OCI-LY3 (cell line): Measurements from ENCODE around the gene NDC1.
A peak's percentile ranks its signal among the peaks of the same experiment; 100 is the strongest.
"Not testable (repeated sequence)": the region's sequence is repeated elsewhere in the genome, so short reads cannot be mapped to it uniquely, and the experiment has no call there.

Experiments used
- H2AFZ ChIP-seq: fragments of 200-600, 300-600 bp; shearing (Covaris generic); 2 replicates; pipeline ENCODE4 v1.6.0; 2014; ENCODE audit warnings: antibody characterized with exemption, low read depth, low read length
- H3K27ac ChIP-seq: fragments of 200-600, 300-600 bp; sonication (generic); 2 replicates; pipeline ENCODE4 v1.5.1; 2014; ENCODE audit warnings: mild to moderate bottlenecking, low read length, moderate library complexity, mixed read lengths
- H3K27me3 ChIP-seq: fragments of 200-600, 300-600 bp; sonication (generic); 2 replicates; pipeline ENCODE4 v1.6.1; 2014; ENCODE audit warnings: low read depth, low read length, mixed read lengths
- H3K36me3 ChIP-seq: fragments of 200-600, 300-600 bp; sonication (generic); replicated peaks from 2 replicates; pipeline ENCODE3; 2014; ENCODE audit warnings: low read depth, low read length, mixed read lengths
- H3K4me1 ChIP-seq: fragments of 300-600, 200-600 bp; sonication (generic); 2 replicates; pipeline ENCODE4 v1.6.1; 2014; ENCODE audit warnings: low read length, mixed read lengths
- H3K4me2 ChIP-seq: fragments of 200-600, 300-600 bp; sonication (generic); 2 replicates; pipeline ENCODE4 v1.6.1; 2014; ENCODE audit warnings: low read length, mixed read lengths
- H3K4me3 ChIP-seq: fragments of 300-600, 200-600 bp; sonication (generic); 2 replicates; pipeline ENCODE4 v1.5.1; 2014; ENCODE audit warnings: antibody characterized with exemption, mild to moderate bottlenecking, low read length, moderate library complexity
- H3K79me2 ChIP-seq: fragments of 300-600, 200-600 bp; shearing (Covaris generic); 2 replicates; pipeline ENCODE4 v1.6.1; 2014; ENCODE audit warnings: mild to moderate bottlenecking, low read length, mixed read lengths
- H3K9ac ChIP-seq: fragments of 300-600, 200-600 bp; shearing (Covaris generic); 2 replicates; pipeline ENCODE4 v1.6.0; 2014; ENCODE audit warnings: mild to moderate bottlenecking, low read length, moderate library complexity
- H3K9me3 ChIP-seq: fragments of 200-600, 300-600 bp; shearing (Covaris generic); 2 replicates; pipeline ENCODE4 v1.6.1; 2014; ENCODE audit warnings: low read length, mixed read lengths; ENCODE audit not compliant: insufficient read depth
- H4K20me1 ChIP-seq: fragments of 200-600, 300-600 bp; sonication (generic); 2 replicates; pipeline ENCODE4 v1.6.1; 2016; ENCODE audit warnings: low read length, mixed read lengths; ENCODE audit not compliant: insufficient read depth
- EZH2phosphoT487 ChIP-seq: fragments of 200-600 bp; shearing (Covaris generic); IDR thresholded peaks from 2 replicates; pipeline ENCODE4 v1.6.1; 2018; ENCODE audit warnings: antibody characterized with exemption, mixed run types, low read depth
- TF ChIP-seq, protein P1 (sequence below): fragments of 200-600, 300-600 bp; sonication (generic); IDR thresholded peaks from 2 replicates; pipeline ENCODE4 v1.5.1; 2014; ENCODE audit warnings: antibody characterized with exemption, low read length, low read depth

The NDC1 gene, protein sequence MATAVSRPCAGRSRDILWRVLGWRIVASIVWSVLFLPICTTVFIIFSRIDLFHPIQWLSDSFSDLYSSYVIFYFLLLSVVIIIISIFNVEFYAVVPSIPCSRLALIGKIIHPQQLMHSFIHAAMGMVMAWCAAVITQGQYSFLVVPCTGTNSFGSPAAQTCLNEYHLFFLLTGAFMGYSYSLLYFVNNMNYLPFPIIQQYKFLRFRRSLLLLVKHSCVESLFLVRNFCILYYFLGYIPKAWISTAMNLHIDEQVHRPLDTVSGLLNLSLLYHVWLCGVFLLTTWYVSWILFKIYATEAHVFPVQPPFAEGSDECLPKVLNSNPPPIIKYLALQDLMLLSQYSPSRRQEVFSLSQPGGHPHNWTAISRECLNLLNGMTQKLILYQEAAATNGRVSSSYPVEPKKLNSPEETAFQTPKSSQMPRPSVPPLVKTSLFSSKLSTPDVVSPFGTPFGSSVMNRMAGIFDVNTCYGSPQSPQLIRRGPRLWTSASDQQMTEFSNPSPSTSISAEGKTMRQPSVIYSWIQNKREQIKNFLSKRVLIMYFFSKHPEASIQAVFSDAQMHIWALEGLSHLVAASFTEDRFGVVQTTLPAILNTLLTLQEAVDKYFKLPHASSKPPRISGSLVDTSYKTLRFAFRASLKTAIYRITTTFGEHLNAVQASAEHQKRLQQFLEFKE

DNA sequence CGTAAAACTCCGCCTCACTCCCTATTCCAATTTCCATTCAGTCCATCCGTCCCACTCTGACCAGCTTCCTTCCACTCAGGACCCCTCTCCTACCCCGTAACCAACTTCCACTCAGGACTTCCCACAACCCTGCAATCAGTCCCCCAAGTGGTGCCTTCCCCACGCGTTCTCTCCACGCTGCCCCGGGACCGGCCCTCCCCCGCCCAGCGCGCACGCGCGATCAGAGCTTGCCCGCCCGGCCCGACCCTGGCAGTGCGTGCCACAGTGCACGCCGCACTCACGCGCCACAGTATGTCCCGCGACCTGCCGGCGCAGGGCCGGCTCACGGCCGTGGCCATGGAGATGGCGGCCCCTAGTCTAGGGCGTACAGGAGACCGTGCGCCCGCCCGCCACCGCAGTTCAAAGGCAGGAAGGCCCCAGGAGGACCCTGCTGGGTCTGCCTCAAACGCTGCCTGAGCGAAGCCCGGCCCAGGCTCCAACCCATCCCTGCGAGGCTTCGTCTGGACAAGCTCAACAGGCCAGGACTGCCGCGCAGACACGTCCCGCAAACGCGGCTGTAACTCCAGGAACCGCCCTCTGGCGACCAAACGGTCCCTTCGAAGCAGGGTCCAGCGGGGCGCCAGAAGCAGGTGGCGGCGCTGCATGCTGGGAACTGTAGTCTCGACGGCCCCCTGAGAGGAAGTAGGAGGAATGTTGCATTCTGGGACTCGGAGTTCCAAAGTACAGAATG lies at the start of gene NDC1:
NDC1 (minus strand) TSS at position 373 of the 730 bp plus-strand sequence; CDS start at position 338, 35 bp downstream.
- H3K79me2 ChIP-seq = peaks cover 53% of the 10 kb centered on the region
- TF ChIP-seq, protein P1, sequence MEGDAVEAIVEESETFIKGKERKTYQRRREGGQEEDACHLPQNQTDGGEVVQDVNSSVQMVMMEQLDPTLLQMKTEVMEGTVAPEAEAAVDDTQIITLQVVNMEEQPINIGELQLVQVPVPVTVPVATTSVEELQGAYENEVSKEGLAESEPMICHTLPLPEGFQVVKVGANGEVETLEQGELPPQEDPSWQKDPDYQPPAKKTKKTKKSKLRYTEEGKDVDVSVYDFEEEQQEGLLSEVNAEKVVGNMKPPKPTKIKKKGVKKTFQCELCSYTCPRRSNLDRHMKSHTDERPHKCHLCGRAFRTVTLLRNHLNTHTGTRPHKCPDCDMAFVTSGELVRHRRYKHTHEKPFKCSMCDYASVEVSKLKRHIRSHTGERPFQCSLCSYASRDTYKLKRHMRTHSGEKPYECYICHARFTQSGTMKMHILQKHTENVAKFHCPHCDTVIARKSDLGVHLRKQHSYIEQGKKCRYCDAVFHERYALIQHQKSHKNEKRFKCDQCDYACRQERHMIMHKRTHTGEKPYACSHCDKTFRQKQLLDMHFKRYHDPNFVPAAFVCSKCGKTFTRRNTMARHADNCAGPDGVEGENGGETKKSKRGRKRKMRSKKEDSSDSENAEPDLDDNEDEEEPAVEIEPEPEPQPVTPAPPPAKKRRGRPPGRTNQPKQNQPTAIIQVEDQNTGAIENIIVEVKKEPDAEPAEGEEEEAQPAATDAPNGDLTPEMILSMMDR = no peak
- TF ChIP-seq EZH2phosphoT487 = no peak
- peak within 1 kb of the TSS; percentile 97 for H3K9ac ChIP-seq

DNA sequence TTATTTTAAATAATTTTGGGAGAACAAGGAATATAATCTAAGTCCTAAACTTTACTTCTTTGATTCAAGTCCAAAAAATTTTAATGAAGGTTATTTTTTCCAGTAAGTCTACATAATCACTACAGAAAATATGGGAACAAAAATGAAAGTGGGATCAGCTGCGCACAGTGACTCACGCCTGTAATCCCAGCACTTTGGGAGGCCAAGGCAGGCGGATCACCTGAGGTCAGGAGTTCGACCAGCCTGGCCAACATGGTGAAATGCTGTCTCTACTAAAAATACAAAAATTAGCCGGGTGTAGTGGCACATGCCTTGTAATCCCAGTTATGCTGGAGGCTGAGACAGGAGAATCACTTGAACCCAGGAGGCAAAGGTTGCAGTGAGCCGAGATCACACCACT lies 45.5 kb upstream of the NDC1 start:
- not testable (repeated sequence) for H3K27me3 ChIP-seq, H3K4me2 ChIP-seq, H3K4me3 ChIP-seq, H3K36me3 ChIP-seq, H3K4me1 ChIP-seq, H3K27ac ChIP-seq, H4K20me1 ChIP-seq, H3K9ac ChIP-seq, H2AFZ ChIP-seq, H3K79me2 ChIP-seq, H3K9me3 ChIP-seq

More for the DNA sequence above, at the start of gene NDC1:
- no peaks in the 10 kb centered on the region for H3K27me3 ChIP-seq
- H3K4me1 ChIP-seq = peaks cover 19% of the 10 kb centered on the region
- H3K4me2 ChIP-seq = peak within 1 kb of the TSS; percentile 78
- peaks cover 12% of the 10 kb centered on the region for H3K36me3 ChIP-seq
- H3K4me3 ChIP-seq = peak within 1 kb of the TSS; percentile 98
- H3K9me3 ChIP-seq = no peaks in the 10 kb centered on the region
- peak within 1 kb of the TSS; percentile 98 for H2AFZ ChIP-seq
- peak within 1 kb of the TSS; percentile 89 for H3K27ac ChIP-seq
- H4K20me1 ChIP-seq = peaks cover 15% of the 10 kb centered on the region; the same call in 1 of the 2 replicates

DNA sequence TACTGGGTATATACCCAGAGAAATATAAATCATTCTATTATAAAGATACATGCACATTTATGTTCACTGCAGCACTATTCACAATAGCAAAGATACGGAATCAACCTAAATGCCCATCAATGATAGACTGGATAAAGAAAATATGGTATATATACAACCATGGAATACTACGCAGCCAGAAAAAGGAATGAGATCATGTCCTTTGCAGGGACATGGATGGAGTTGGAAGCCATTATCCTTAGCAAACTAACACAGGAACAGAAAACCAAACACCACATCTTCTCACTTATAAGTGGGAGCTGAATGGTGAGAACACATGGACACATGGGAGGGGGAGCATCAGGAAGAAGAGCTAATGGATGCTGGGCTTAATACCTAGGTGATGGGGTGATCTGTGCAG lies 43.8 kb upstream of the NDC1 start:
- H3K4me3 ChIP-seq, H2AFZ ChIP-seq, H3K36me3 ChIP-seq, H3K9me3 ChIP-seq, H3K79me2 ChIP-seq, H3K27me3 ChIP-seq, H3K9ac ChIP-seq, H3K4me2 ChIP-seq, H4K20me1 ChIP-seq, H3K27ac ChIP-seq, H3K4me1 ChIP-seq: not testable (repeated sequence)

DNA sequence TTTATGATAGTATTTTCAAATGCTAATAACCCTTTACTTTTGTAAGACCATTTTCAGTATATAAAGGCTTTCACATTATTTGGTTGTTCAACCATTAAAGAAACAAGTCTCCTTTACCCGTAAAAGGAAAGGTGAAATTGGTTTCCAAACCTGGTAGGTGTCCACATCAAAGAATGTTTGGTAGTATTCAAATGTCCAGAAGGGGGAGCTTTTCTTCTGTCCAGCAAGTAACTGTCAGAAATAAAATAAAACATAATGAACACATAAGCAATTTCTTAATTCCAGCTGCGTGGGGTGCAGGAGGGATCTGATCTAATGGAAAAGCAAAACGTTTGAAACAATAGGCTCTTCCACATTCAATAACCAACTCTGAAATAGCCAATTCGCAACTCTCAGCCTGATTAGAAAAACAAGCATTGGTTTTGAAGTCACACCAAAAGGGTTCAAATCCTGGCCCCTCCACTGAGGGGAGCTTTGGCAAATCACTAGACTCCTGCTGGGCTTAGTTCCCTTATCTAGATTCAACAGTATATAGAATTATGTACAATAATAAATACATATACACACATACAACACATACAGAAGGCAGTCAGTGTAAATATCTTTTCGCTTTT lies 40.5 kb upstream of the NDC1 start:
- Histone ChIP-seq H3K36me3 (no peaks in the 10 kb centered on the region), H2AFZ (no peak overlapping the region)

GRCh38 chr1:53875150-53875549 lies 37.1 kb upstream of the NDC1 start:
- H3K4me1 ChIP-seq, H3K79me2 ChIP-seq: not testable (repeated sequence)

More for the DNA sequence above, 40.5 kb upstream of the NDC1 start:
- H3K4me1 ChIP-seq = no peaks in the 10 kb centered on the region
- no peak overlapping the region for H3K9ac ChIP-seq
- no peaks in the 10 kb centered on the region for H3K9me3 ChIP-seq
- no peak overlapping the region for H3K4me3 ChIP-seq
- no peaks in the 10 kb centered on the region for H3K27me3 ChIP-seq
- no peaks in the 10 kb centered on the region for H4K20me1 ChIP-seq
- H3K27ac ChIP-seq = no peak overlapping the region
- no peaks in the 10 kb centered on the region for H3K79me2 ChIP-seq
- no peak overlapping the region for H3K4me2 ChIP-seq
- TF ChIP-seq, protein P1 = peak; percentile 60
- TF ChIP-seq EZH2phosphoT487 = no peak

More at GRCh38 chr1:53875150-53875549, 37.1 kb upstream of the NDC1 start:
- H3K27ac ChIP-seq, H3K36me3 ChIP-seq, H3K9me3 ChIP-seq, H2AFZ ChIP-seq, H3K4me2 ChIP-seq, H4K20me1 ChIP-seq, H3K4me3 ChIP-seq, H3K9ac ChIP-seq, H3K27me3 ChIP-seq: not testable (repeated sequence)
